Mesothelial cell of epicardium (in vitro differentiated cells): ENCODE results near the gene PTPRK. TPM values are rescaled to one million over a fixed set of nuclear protein-coding genes. Genes with fewer than 3 reads are reported as not detected.

Experiments
- DNase-seq, 2 experiments: peaks; one replicate each; pipeline ENCODE4 v3.0.0; 2021; ENCODE audit warnings: low spot score in 2 of 2; ENCODE audit not compliant: unreplicated experiment in 2 of 2
- H3K27ac Mint-ChIP-seq: 2 replicates; pipeline ENCODE4 v1.8.0; 2021; ENCODE audit warnings: mixed read lengths
- H3K27me3 Mint-ChIP-seq: 2 replicates; pipeline ENCODE4 v1.8.0; 2021; ENCODE audit warnings: low read depth, mixed read lengths
- H3K36me3 Mint-ChIP-seq: 2 replicates; pipeline ENCODE4 v1.8.0; 2021; ENCODE audit warnings: mixed read lengths
- H3K4me1 Mint-ChIP-seq: 2 replicates; pipeline ENCODE4 v1.8.0; 2021; ENCODE audit warnings: mixed read lengths
- H3K4me3 Mint-ChIP-seq: 2 replicates; pipeline ENCODE4 v1.8.0; 2021; ENCODE audit warnings: mild to moderate bottlenecking, moderate library complexity, mixed read lengths
- H3K9me3 Mint-ChIP-seq: 2 replicates; pipeline ENCODE4 v1.8.0; 2021; ENCODE audit warnings: mixed read lengths
- CTCF ChIP-seq: fragments of 200-600 bp; sonication (generic); IDR thresholded peaks from one replicate; pipeline ENCODE4 v1.5.0; 2021; ENCODE audit warnings: antibody characterized with exemption; ENCODE audit not compliant: unreplicated experiment
- total RNA-seq: library from RNA; stranded (reverse); gene quantifications from 3 replicates; pipeline ENCODE4 v1.2.1, GENCODE V29; 2021

PTPRK gene
- total RNA-seq, 1 donor from 2014 or later: 93.7 TPM

DNA sequence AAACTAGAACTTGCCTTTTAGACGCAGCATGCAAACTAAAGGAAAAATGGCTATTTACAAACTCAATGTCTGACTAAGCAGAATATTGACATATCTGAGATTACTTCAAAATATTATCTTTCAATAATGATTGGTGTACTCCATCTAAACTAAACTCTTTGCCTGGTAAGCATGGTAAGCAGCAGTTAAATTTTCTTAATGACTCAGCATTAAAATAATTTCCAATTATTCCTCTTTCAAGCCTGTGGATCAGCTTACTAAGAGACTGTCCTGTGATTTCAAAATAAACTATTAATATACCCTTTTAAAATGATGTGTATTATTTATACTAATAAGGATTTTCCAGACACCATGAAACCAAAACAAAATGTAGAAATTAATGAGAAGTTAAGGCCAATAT, 392.7 kb downstream of the PTPRK start:
- no peak for DNase-seq
- Mint-ChIP-seq H3K36me3 (peaks cover 1% of the 10 kb centered on the region), H3K27ac (no peak overlapping the region), H3K4me3 (no peak overlapping the region), H3K9me3 (no peaks in the 10 kb centered on the region), H3K27me3 (no peaks in the 10 kb centered on the region), H3K4me1 (no peaks in the 10 kb centered on the region)
- TF ChIP-seq CTCF: no peak

GRCh38 chr6:128124713-128125112, 395.7 kb downstream of the PTPRK start:
- H3K9me3 Mint-ChIP-seq: no peaks in the 10 kb centered on the region
- no peaks in the 10 kb centered on the region for H3K27me3 Mint-ChIP-seq
- no peak for TF ChIP-seq CTCF
- H3K27ac Mint-ChIP-seq: no peak overlapping the region
- no peak for DNase-seq
- no peaks in the 10 kb centered on the region for H3K4me1 Mint-ChIP-seq
- no peak overlapping the region for H3K4me3 Mint-ChIP-seq
- H3K36me3 Mint-ChIP-seq: peaks cover 1% of the 10 kb centered on the region

GRCh38 chr6:128121610-128122009, 398.8 kb downstream of the PTPRK start:
- no peak for DNase-seq
- no peak overlapping the region for H3K4me3 Mint-ChIP-seq
- no peaks in the 10 kb centered on the region for H3K27me3 Mint-ChIP-seq
- H3K36me3 Mint-ChIP-seq: no peaks in the 10 kb centered on the region
- no peak for TF ChIP-seq CTCF
- no peak overlapping the region for H3K27ac Mint-ChIP-seq
- H3K9me3 Mint-ChIP-seq: no peaks in the 10 kb centered on the region
- no peaks in the 10 kb centered on the region for H3K4me1 Mint-ChIP-seq

- no peak overlapping the region for H3K27ac Mint-ChIP-seq
- no peak overlapping the region for H3K4me3 Mint-ChIP-seq
- no peaks in the 10 kb centered on the region for H3K36me3 Mint-ChIP-seq
- H3K9me3 Mint-ChIP-seq: no peaks in the 10 kb centered on the region
- no peak for DNase-seq
- no peaks in the 10 kb centered on the region for H3K27me3 Mint-ChIP-seq
- no peak for TF ChIP-seq CTCF
- H3K4me1 Mint-ChIP-seq: no peaks in the 10 kb centered on the region
Measured at GRCh38 chr6:128121190-128121589, 399.2 kb downstream of the PTPRK start.

GRCh38 chr6:128118401-128118800, 402.0 kb downstream of the PTPRK start:
- TF ChIP-seq CTCF: no peak
- Mint-ChIP-seq H3K27me3 (no peaks in the 10 kb centered on the region), H3K36me3 (peaks cover 2% of the 10 kb centered on the region), H3K4me3 (no peak overlapping the region), H3K4me1 (no peaks in the 10 kb centered on the region), H3K9me3 (no peaks in the 10 kb centered on the region), H3K27ac (no peak overlapping the region)
- no peak for DNase-seq

DNA sequence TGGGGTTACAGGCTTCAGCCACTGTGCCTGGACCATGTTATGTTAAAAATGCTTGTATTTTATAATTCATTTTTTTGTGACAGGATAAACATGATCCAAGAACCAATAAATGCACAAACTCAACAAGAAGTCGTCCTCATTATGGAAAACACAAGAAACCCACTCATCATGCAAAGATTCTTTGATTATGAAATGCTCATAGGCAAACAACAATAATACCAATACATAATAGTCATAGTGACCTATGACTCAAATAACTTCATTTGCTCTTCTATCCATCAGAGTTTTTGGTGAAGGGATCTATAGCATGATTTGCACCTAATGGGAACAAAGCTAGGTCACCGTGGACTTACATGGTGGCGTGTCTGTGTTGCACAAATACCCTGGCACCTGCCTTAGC, 402.5 kb downstream of the PTPRK start:
- peaks cover 2% of the 10 kb centered on the region for H3K36me3 Mint-ChIP-seq
- no peak for DNase-seq
- H3K4me1 Mint-ChIP-seq: peaks cover 1% of the 10 kb centered on the region
- no peaks in the 10 kb centered on the region for H3K9me3 Mint-ChIP-seq
- H3K27ac Mint-ChIP-seq: no peak overlapping the region
- no peak for TF ChIP-seq CTCF
- no peak overlapping the region for H3K4me3 Mint-ChIP-seq
- H3K27me3 Mint-ChIP-seq: no peaks in the 10 kb centered on the region
